T-cell (primary cell): ENCODE results near the gene KSR2. TPM values are rescaled to one million over a fixed set of nuclear protein-coding genes. Genes with fewer than 3 reads are reported as not detected.
A peak's percentile ranks its signal among the peaks of the same experiment; 100 is the strongest.

Experiments used
- ATAC-seq, 4 experiments: fragments of 200-7000 bp in 3 of 4; fragments of 150-1000 bp in 1 of 4; cut with Tn5 transposase; replicated peaks in 1 of 4; 1 replicate in 3 of 4; 2 replicates in 1 of 4; pipeline ENCODE4 v1.10.0; 2021; ENCODE audit warnings: moderate library complexity in 3 of 4, mild to moderate bottlenecking in 2 of 4, moderate number of reproducible peaks in 1 of 4
- CTCF ChIA-PET, 2 donors: fragments of 300-600 bp; sonication (Branson Sonifier 250); formaldehyde crosslinking; loops; one replicate each; lab custom pipeline; 2022; ENCODE audit warnings: antibody characterized with exemption in 2 of 2; lab: Charles Lee
- POLR2A ChIA-PET, 2 donors: fragments of 300-600 bp; sonication (Branson Sonifier 250); formaldehyde crosslinking; loops; one replicate each; lab custom pipeline; 2022; ENCODE audit warnings: antibody characterized with exemption in 2 of 2; lab: Charles Lee
- DNase-seq, 35 experiments: peaks; one replicate each; pipeline versions ENCODE4 v3.0.0 to v3.0.0-alpha.2; 2013 to 2023
- H3K27ac ChIP-seq: one replicate; pipeline ENCODE4 v1.5.1; 2013; ENCODE audit warnings: low read length
- H3K27me3 ChIP-seq, 2 experiments: replicated peaks in 1 of 2; 1 replicate in 1 of 2; 2 replicates in 1 of 2; pipeline versions ENCODE4 v1.6.1 to v1.7.0; 2013; ENCODE audit warnings: low read length in 1 of 2, mixed read lengths in 1 of 2; ENCODE audit not compliant: control insufficient read depth in 2 of 2, insufficient read depth in 2 of 2; ENCODE audit errors: extremely low read depth in 1 of 2
- H3K36me3 ChIP-seq, 2 donors: 1 replicate in 1 of 2; 2 replicates in 1 of 2; pipeline versions ENCODE4 v1.6.1 to v1.7.0; 2013; ENCODE audit warnings: low read length in 1 of 2; ENCODE audit not compliant: control insufficient read depth in 2 of 2, insufficient read depth in 1 of 2; ENCODE audit errors: extremely low read depth in 1 of 2
- H3K4me1 ChIP-seq, 2 experiments: 1 replicate in 1 of 2; 2 replicates in 1 of 2; pipeline versions ENCODE4 v1.6.1 to v1.7.0; 2013; ENCODE audit warnings: low read length in 2 of 2, mixed read lengths in 1 of 2; ENCODE audit not compliant: insufficient read depth in 2 of 2, control insufficient read depth in 1 of 2; ENCODE audit errors: extremely low read depth in 1 of 2
- H3K4me3 ChIP-seq, 2 donors: 1 replicate in 1 of 2; 2 replicates in 1 of 2; pipeline versions ENCODE4 v1.5.1 to v1.7.0; 2013; ENCODE audit warnings: mild to moderate bottlenecking in 2 of 2, low read length in 1 of 2, moderate library complexity in 1 of 2; ENCODE audit not compliant: control insufficient read depth in 1 of 2; ENCODE audit errors: extremely low read depth in 1 of 2
- H3K9me3 ChIP-seq: 2 replicates; pipeline ENCODE4 v1.7.0; 2013
- H3K27ac Mint-ChIP-seq, 2 donors: one replicate each; pipeline ENCODE4 v1.8.0; 2020 to 2021; ENCODE audit warnings: mild to moderate bottlenecking in 2 of 2, mixed read lengths in 2 of 2
- H3K27me3 Mint-ChIP-seq, 2 donors: one replicate each; pipeline ENCODE4 v1.8.0; 2021 to 2022; ENCODE audit warnings: mixed read lengths in 2 of 2
- H3K36me3 Mint-ChIP-seq: one replicate; pipeline ENCODE4 v1.8.0; 2021; ENCODE audit warnings: mixed read lengths
- H3K4me1 Mint-ChIP-seq, 3 donors: one replicate each; pipeline ENCODE4 v1.8.0; 2020 to 2022; ENCODE audit warnings: mixed read lengths in 3 of 3, mild to moderate bottlenecking in 1 of 3
- H3K4me3 Mint-ChIP-seq, 3 donors: one replicate each; pipeline ENCODE4 v1.8.0; 2020 to 2022; ENCODE audit warnings: mild to moderate bottlenecking in 3 of 3, mixed read lengths in 3 of 3, moderate library complexity in 3 of 3
- H3K9me3 Mint-ChIP-seq, 3 donors: one replicate each; pipeline ENCODE4 v1.8.0; 2020 to 2022; ENCODE audit warnings: mixed read lengths in 3 of 3
- WGBS: methylation state at CpG from one replicate; pipeline ENCODE4 v1.1.5; 2013; ENCODE audit warnings: missing lambda C conversion rate; ENCODE audit not compliant: insufficient coverage; 5-methylcytosine and 5-hydroxymethylcytosine counted together
- total RNA-seq, 35 experiments: library from RNA in 6 of 35; stranded (reverse) in 6 of 35; fragments of 120-200 nt in 1 of 35; gene quantifications; one replicate each; pipeline versions ENCODE4 v1.2.1 to v1.2.4 and lab custom pipeline; 2013 to 2026

KSR2 gene
- total RNA-seq (under 1 TPM; 0.03 to 0.10 (median 0.06) TPM), total RNA-seq (lab: John Stamatoyannopoulos, UW) (0 to 0.53 (median 0.20) reads per million in 29 experiments)
- total RNA-seq (2013), result 0.09 TPM

DNA sequence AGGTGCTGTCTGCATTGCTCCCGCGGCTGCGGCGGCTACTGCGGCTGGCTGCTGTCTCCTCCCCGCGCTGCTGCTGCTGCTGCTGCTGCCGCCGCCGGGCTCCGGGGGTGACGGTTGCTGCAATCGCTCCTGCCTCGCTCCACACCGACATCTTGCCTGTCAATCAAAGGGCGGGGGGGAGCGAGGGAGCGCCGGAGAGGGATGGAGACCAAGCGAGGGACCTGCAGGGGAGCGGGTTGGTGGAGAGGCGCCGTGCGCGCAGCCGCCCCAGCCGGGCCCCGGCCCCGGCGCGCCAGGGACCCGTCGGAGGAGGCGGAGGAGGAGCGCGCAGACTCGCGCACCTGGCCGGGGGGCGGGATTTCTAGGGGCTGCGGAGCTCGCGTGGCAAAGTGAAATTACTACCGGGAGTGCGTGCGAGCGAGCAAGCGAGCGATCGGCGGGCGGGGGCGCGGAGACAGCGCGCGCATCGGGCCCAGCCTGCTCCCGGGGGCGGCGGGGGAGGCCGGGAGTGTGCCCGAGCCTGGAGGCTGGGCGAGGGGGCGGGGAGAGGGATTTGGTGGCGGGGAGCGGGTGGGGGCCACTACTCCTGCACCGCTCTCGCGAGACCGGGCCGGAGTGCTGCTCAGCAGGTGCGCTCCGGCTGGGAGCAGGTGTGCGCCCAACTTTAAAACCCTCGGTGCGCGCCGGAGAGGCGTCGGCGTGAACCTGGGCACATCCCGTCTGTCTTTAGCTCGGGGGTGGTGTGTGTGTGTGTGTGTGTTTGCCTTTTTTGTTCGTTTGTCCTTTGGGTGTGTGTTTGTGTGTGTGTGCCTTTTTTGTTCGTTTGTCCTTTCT is at the start of gene KSR2:
Gene KSR2 (minus strand): TSS at position 165 of the 834 bp plus-strand sequence. CDS start 735 bp downstream, outside the sequence.
- 1% methylated on average over 67 of the region's 86 CpGs for WGBS
- peak within 1 kb of the TSS; percentile 22 to 62 for H3K4me3 ChIP-seq
- ChIA-PET CTCF (no interaction called here), POLR2A (no interaction called here)
- peaks cover 0 to 15% (median 3%) of the 10 kb centered on the region in 3 donors for H3K9me3 Mint-ChIP-seq
- H3K27me3 Mint-ChIP-seq, result peaks cover 44 to 77% of the 10 kb centered on the region in 2 donors
- peaks cover 3 to 43% of the 10 kb centered on the region in 2 experiments for H3K27me3 ChIP-seq
- H3K4me1 Mint-ChIP-seq, result peaks cover 6 to 12% (median 10%) of the 10 kb centered on the region in 3 donors
- no peaks in the 10 kb centered on the region for H3K9me3 ChIP-seq
- DNase-seq (peak in 33 of 35 experiments; percentile 2 to 58 (median 22)), ATAC-seq (peak; percentile 71 to 88 (median 81))
- H3K36me3 Mint-ChIP-seq, result no peaks in the 10 kb centered on the region
- peak within 1 kb of the TSS in 1 of 2 donors; percentile 4 for H3K27ac Mint-ChIP-seq
- peak within 1 kb of the TSS; percentile 68 to 84 (median 73) for H3K4me3 Mint-ChIP-seq
- H3K27ac ChIP-seq, result no peak within 1 kb of the TSS
- no peaks in the 10 kb centered on the region for H3K36me3 ChIP-seq
- peaks cover 2 to 9% of the 10 kb centered on the region in 2 experiments for H3K4me1 ChIP-seq

- H3K4me1 ChIP-seq, result peaks cover 3 to 14% of the 10 kb centered on the region in 2 experiments
- ChIA-PET POLR2A (interaction anchor here in 1 of 2 donors (0.6 kb wide), 1 partner anchor 26 kb away, joined by 3 read pairs; no protein-coding TSS in a partner anchor), CTCF (interaction anchor here in 1 of 2 donors (1.0 kb wide), 1 partner anchor 143 kb away, joined by 3 read pairs; no protein-coding TSS in a partner anchor)
- H3K9me3 Mint-ChIP-seq, result no peaks in the 10 kb centered on the region
- H3K27me3 ChIP-seq, result no peaks in the 10 kb centered on the region
- H3K27ac Mint-ChIP-seq, result no peak overlapping the region
- H3K4me3 ChIP-seq, result no peak overlapping the region
- H3K4me3 Mint-ChIP-seq, result peak overlapping the region; percentile 72 to 92 (median 87)
- peaks cover 20 to 22% (median 20%) of the 10 kb centered on the region in 3 donors for H3K4me1 Mint-ChIP-seq
- no peaks in the 10 kb centered on the region for H3K9me3 ChIP-seq
- no peaks in the 10 kb centered on the region for H3K27me3 Mint-ChIP-seq
- H3K27ac ChIP-seq, result no peak overlapping the region
- peaks cover 4 to 32% of the 10 kb centered on the region in 2 donors for H3K36me3 ChIP-seq
- ATAC-seq (no peak), DNase-seq (no peak)
- H3K36me3 Mint-ChIP-seq, result peaks cover 29% of the 10 kb centered on the region
Measured at GRCh38 chr12:118017926-118018325, 49.1 kb upstream of the KSR2 start.

DNA sequence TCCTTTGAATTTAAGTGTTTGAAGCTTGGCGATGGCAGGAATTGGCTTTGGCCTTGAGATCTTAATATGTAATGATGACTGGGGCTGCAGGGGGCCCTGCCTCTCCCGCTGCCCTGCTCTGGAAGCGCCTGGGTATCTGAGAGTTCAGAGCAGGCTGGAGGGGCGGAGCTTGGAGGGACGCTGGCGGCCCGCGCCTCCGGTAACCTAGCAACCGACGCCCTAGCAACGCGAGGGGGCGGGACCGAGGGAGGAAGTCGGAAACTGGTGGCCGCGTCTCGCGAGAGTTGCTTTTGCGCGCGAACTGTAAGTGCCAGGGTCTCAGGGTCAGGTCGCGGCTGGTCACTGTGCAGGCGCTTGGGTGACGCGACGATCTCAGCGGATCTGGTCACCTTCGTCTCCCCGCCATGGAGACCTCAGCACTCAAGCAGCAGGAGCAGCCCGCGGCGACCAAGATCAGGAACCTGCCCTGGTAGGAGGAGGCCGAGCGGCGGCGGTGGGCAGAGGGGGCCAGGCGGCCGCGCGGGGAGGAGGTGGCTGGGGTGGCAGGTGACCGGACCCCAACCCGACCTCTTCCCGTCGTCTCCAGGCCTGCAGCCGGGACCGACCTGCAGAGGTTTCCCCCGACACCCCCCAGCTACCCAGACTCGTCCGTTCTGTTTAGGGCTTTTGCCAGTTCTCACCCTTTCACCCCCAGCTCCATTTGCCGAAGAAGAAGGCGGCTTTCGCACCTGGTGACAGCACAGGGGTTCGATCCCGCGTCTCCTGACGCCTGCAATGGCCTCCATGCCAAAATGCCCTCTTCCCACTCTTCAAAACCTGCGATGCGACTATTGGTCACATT is 47.9 kb upstream of the KSR2 start, which contains the start of gene RFC5:
Gene RFC5 (plus strand): TSS at position 280 of the 841 bp plus-strand sequence. CDS start 125 bp downstream, at position 405.
- Mint-ChIP-seq H3K9me3 (no peaks in the 10 kb centered on the region), H3K4me1 (peaks cover 20 to 22% (median 20%) of the 10 kb centered on the region in 3 donors), H3K27me3 (no peaks in the 10 kb centered on the region), H3K36me3 (peaks cover 20% of the 10 kb centered on the region), H3K4me3 (peak within 1 kb of the TSS; percentile 83 to 92 (median 87)), H3K27ac (peak within 1 kb of the TSS; percentile 72 to 73)
- CTCF ChIA-PET, result interaction anchor here (0.7 to 1.0 kb wide), 4 partner anchors 36 to 360 kb away, joined by 3 to 6 read pairs (median 4); partner anchors contain the start of gene PEBP1 (in 1 of the 2)
- Histone ChIP-seq H3K9me3 (no peaks in the 10 kb centered on the region), H3K36me3 (peaks cover 4 to 24% of the 10 kb centered on the region in 2 donors), H3K27ac (no peak within 1 kb of the TSS), H3K4me3 (peak within 1 kb of the TSS; percentile 35 to 72), H3K4me1 (peaks cover 3 to 14% of the 10 kb centered on the region in 2 experiments), H3K27me3 (no peaks in the 10 kb centered on the region)
- under 1% methylated on average over 50 of the region's 61 CpGs for WGBS
- ATAC-seq (peak; percentile 98 to 99 (median 99)), DNase-seq (peak; percentile 93 to 99 (median 96))
- POLR2A ChIA-PET, result interaction anchor here in 1 of 2 donors (0.6 to 0.7 kb wide), 2 partner anchors 47 to 119 kb away, joined by 5 to 7 read pairs; partner anchors contain the start of gene PEBP1

DNA sequence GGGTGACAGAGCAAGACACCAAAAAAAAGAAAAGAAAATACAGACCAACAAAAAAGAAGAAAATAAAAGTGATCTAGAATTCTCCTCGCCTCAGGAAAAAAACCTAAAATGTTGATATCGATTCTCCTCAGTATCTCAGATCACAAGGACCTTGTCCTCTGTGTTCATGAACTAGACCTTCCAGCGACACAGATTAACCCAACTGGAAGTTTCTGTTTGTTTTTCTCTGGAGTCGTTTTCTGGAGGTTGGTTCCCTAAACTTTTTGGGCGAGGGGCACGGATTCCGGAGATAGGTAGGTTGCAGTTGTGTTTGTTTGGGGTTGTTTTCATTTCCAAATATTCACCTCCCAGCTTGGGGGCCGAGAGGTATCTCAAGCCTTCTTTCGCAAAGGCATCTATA is 47.2 kb upstream of the KSR2 start:
- no peak for ATAC-seq

GRCh38 chr12:118015306-118015705 is 46.5 kb upstream of the KSR2 start:
- POLR2A ChIA-PET, result no interaction called here
- Mint-ChIP-seq H3K36me3 (peaks cover 13% of the 10 kb centered on the region), H3K4me3 (peak overlapping the region in 2 of 3 donors; percentile 87 to 92), H3K4me1 (peaks cover 20 to 22% (median 20%) of the 10 kb centered on the region in 3 donors), H3K27ac (no peak overlapping the region), H3K9me3 (no peaks in the 10 kb centered on the region), H3K27me3 (no peaks in the 10 kb centered on the region)
- Histone ChIP-seq H3K27ac (no peak overlapping the region), H3K9me3 (no peaks in the 10 kb centered on the region), H3K36me3 (peaks cover 0 to 12% of the 10 kb centered on the region in 2 donors), H3K27me3 (no peaks in the 10 kb centered on the region), H3K4me1 (peaks cover 3 to 14% of the 10 kb centered on the region in 2 experiments), H3K4me3 (no peak overlapping the region)
- DNase-seq (no peak), ATAC-seq (no peak)
- CTCF ChIA-PET, result no interaction called here
- WGBS, result 71% methylated on average over 2 of the region's 2 CpGs

More for the DNA sequence above, 47.2 kb upstream of the KSR2 start:
- H3K36me3 ChIP-seq, result peaks cover 0 to 19% of the 10 kb centered on the region in 2 donors
- ChIA-PET POLR2A (interaction anchor here in 1 of 2 donors (0.7 kb wide), 1 partner anchor 47 kb away, joined by 7 read pairs; no protein-coding TSS in a partner anchor), CTCF (interaction anchor here (0.7 to 1.0 kb wide), 2 partner anchors 37 to 361 kb away, joined by 4 to 6 read pairs; no protein-coding TSS in a partner anchor)
- H3K27ac Mint-ChIP-seq, result peak overlapping the region in 1 of 2 donors; percentile 22
- H3K27me3 Mint-ChIP-seq, result no peaks in the 10 kb centered on the region
- no peaks in the 10 kb centered on the region for H3K27me3 ChIP-seq
- H3K27ac ChIP-seq, result no peak overlapping the region
- no peaks in the 10 kb centered on the region for H3K9me3 ChIP-seq
- peaks cover 19% of the 10 kb centered on the region for H3K36me3 Mint-ChIP-seq
- DNase-seq, result no peak
- no CpG with 5 or more reads among the region's 9 CpGs for WGBS
- peaks cover 3 to 14% of the 10 kb centered on the region in 2 experiments for H3K4me1 ChIP-seq
- H3K4me3 ChIP-seq, result peak overlapping the region in 1 of 2 donors; percentile 72
- no peaks in the 10 kb centered on the region for H3K9me3 Mint-ChIP-seq
- H3K4me3 Mint-ChIP-seq, result peak overlapping the region; percentile 83 to 92 (median 87)
- peaks cover 20 to 22% (median 20%) of the 10 kb centered on the region in 3 donors for H3K4me1 Mint-ChIP-seq
